Kidney capillary endothelial cell (primary cell): ENCODE measurements around the gene ZFYVE19.

Source experiments
- DNase-seq: peaks from one replicate; pipeline ENCODE4 v3.0.0-alpha.2; 2018; ENCODE audit warnings: low spot score

Gene ZFYVE19

DNA sequence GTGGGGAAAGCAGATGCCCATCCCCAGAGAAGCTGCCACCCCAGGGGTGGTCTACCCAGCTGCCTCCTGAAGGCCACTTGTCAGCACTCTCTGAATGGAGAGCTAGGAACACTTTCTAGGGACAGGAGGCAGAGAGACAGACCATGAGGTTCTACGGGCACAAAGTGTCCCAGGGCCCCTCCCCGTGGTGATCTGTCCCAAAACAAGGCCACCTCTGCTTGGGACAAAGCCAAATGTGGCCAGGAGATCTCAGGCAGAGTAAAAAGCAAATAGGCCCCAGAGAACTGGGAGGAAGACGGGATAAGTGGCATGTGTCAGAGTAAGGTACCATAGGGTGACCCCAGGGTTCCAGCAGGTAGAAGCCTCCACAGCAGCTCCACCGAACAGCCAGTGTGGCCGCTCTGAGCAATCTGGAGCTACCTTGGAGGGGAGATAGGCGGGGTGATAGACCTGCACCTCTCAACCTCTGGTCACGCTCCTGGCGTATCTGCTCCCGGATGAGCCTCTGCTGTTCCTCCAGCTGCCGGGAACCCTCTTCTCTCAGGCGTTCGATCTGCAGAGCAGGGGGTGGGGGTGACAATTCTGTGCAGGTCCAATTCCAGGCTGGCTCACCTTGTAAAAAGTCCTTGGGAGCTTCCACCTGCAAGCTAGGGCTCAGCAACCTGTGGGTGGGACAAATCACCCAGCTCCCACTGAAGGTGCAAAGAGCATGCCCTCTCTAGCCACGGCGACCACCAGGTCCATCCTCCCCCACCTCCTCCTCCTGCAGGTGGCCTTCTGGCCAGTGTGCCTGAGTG lies 31.0 kb upstream of the ZFYVE19 start:
- no peak for DNase-seq

DNA sequence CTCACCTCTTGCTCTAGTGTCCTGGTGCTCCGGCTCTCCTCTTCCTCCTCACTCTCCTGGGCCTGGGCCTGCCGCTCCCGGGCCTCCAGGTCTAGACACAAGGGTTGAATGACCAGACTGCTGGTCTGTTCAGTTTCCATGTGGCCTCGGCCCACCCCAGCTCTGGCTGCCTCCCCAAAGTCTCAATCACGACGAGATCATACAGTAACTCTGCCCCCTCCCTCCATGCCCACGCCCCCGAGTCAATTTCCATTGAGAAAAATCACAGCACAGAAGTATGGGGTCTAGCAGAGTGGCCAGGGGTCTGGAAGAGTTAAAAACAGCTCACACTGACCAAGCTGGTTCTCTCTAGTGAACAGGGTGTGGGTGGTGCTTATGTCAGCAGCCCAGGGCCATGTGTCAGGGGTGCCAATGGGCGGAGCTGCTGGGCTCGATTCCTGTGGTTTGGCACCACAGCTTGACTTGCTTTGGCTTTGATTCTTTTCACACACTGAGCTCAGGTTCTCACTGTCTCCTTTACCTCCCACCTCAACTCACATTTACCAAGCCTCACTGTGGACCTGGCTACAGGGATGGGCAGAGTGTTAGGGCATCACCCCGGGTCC lies 30.2 kb upstream of the ZFYVE19 start:
- no peak for DNase-seq

DNA sequence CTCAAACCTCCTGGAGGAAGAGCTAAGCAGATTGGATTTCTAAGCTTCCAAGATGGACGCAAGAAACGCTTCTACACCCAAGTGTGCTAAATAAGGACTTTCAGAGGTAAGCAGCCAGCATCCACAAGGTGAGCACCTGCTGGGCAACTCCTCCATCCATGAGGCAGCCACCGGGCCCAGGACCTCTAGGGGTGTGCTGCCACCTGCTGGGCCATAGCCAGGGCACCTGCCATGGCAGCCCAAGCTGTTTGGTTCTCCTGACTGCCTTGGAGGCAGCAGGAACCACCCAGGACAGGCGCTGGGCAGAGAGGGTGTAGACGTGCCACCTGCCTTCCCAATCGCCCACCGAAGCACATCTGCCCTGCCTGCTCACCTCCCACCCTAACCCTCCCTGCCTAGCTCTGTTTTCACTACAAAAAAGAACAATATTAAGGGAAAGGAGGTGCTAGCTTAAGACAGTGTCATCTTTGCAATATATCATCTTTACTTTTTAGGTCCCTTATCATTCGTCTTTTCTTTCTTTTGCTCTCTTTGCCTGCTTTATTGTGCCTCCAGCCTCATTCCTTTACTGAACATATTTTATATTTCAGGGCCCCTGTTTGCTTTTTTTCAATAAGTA lies 24.2 kb upstream of the ZFYVE19 start:
- no peak for DNase-seq

DNA sequence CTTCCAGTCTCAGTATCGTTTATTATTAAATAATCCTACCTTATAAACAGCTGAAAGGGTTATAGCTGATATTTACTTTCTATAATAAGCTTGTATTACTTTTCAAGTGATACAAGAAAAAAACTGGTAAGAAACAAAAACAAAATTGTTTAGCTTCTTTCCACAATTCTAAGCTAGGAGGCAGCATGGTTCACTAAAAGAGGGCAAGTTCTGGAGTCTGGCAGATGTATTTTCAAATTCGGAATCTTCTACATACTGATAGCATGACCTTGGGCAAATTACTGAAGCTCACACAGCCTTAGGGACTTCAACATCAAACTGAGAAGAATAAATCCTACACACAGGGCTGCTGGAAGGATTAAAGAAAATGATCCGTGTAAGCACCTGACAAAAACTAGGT lies 21.7 kb upstream of the ZFYVE19 start:
- DNase-seq, result no peak

GRCh38 chr15:40785814-40786213 lies 21.1 kb upstream of the ZFYVE19 start:
- DNase-seq, result no peak

DNA sequence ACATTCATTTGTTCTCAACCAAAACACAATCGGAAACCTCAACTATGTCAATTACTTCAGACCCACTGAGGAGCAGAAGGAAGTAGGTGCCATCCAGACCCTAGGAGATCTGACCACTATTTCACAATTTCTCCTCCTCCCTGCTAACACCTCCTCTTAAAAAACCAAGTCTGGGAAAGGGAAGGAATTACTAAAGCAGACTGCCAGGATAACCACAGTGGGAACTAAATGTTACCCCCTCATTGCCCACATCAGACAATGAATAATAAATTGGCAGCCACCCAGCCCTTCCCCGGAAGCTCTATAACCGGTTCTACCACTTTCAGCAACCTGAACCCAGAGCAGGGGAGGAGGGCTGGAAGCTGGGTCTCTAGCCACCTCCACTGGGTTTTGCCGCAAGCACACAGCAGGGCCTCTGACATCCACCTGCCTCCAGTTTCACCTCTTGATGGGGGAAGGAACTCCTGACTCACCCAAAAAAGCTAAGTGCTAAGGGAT lies 19.5 kb upstream of the ZFYVE19 start:
- no peak for DNase-seq

GRCh38 chr15:40787991-40788390 lies 18.9 kb upstream of the ZFYVE19 start:
- no peak for DNase-seq

GRCh38 chr15:40789119-40789518 lies 17.8 kb upstream of the ZFYVE19 start:
- DNase-seq, result no peak

GRCh38 chr15:40789999-40790398 lies 16.9 kb upstream of the ZFYVE19 start:
- DNase-seq, result no peak

GRCh38 chr15:40790718-40791117 lies 16.2 kb upstream of the ZFYVE19 start:
- DNase-seq, result no peak

GRCh38 chr15:40792394-40792793 lies 14.5 kb upstream of the ZFYVE19 start:
- no peak for DNase-seq

- DNase-seq, result peak; percentile 89
Observed at GRCh38 chr15:40793216-40793989, 13.5 kb upstream of the ZFYVE19 start.

GRCh38 chr15:40796041-40796440 lies 10.8 kb upstream of the ZFYVE19 start:
- DNase-seq, result no peak

DNA sequence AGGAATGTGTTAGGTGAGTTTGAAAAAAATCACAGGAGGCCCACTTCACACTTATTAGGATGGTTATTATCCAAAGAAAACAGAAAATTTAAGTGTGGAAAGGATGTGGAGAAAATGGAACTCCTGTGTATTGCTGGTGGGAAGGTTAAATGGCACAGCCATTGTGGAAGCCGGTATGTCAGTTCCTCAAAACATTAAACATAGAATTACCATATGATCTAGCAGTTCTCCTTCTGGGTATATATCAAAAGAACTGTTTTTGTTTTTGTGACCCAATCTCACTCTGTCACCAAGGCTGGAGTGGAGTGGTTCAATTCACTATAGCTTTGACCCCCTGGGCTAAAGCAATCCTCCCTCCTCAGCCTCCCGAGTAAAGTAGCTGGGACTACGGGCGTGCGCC lies 10.4 kb upstream of the ZFYVE19 start:
- no peak for DNase-seq

DNA sequence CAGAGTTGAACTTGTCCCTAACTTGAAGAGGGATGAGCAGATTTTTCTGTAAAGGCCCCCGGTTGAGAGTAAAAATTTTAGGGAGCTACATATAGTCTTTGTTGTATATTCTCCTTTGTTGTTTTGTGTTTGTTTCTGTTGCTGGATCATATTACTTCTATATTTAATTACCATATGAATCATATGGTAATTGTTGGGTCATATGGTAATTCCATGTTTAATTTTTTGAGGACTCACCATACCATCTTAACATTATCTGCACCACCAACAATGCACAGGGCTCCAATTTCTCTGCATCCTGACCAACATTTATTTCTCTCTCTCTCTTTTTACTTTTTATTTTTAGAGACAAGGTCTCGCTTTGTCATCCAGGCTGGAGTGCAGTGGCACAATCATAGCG lies 7.4 kb upstream of the ZFYVE19 start:
- DNase-seq, result no peak

GRCh38 chr15:40803076-40803475 lies 3.8 kb upstream of the ZFYVE19 start:
- no peak for DNase-seq

DNA sequence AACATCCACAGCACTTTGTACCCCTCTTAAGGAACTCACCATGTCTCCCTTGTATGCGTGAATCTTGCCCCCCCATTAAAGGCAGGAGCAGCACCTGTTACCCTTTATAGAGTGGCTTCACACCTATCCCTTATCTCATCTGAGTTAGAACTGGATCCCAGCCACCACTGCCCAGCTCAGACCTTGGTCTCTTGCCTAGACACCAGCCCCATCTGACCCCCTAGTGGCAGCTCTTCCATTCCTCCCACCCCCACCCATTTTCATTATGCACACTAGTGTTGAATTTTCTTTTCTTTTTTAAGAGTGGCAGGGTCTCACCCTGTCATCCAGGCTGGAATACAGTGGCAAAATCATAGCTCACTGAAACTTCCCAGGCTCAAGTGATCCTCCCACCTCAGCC lies 3.2 kb upstream of the ZFYVE19 start:
- no peak for DNase-seq

- no peak for DNase-seq
Observed at GRCh38 chr15:40806672-40807027, 239 bp upstream of the ZFYVE19 start.

DNA sequence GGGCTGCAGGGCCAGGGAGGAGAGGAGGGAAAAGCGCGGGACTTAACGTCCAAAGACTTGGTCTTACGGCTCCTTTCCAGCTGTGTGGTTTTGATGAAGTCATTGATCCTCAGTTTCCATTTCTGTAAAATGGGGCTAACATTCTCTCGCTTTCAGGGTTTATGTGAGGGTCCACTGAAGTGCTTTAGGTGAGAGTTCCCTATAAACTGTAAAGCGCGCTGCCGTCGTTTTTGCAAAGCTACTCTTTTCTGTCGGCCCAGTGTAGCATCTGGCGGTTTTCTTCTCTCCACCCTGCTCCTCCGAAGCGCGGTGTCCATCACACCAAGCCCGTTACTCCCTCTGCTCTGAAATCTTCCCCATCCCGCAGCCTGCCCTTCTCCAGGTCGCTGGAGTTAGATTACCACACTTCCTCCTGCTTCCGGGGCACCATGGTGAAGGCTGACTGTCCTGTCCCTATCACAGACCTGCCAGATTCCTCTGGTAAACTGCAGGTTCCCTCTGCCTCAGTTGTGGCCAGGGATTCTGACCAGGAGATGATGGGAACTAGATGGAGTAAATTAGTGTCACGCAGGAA lies 1.1 kb downstream of the ZFYVE19 start:
- no peak for DNase-seq

DNA sequence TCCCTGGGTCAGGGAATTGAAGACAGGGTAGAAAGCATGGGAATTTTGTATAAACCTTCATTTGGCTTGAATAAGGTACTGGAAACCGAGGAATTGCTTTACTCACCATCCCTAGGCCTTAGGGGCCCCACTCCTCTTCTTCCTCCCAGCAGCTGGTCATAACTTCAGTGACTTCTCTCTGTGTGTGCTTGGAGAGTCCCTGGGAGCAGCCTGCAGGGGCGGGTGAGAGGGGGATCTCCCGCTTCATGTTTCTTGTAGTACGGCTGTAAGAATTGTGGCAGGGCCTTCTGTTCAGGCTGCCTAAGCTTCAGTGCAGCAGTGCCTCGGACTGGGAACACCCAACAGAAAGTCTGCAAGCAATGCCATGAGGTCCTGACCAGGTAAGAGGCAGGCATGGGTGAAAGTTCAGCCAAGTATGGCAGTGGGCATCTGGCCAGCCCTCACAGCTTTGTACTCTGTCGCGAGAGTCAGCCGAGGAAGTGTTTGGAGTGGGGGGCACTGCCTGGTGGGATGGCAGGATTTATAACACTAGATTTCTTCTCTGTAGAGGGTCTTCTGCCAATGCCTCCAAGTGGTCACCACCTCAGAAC lies 2.1 kb downstream of the ZFYVE19 start:
- DNase-seq, result no peak

DNA sequence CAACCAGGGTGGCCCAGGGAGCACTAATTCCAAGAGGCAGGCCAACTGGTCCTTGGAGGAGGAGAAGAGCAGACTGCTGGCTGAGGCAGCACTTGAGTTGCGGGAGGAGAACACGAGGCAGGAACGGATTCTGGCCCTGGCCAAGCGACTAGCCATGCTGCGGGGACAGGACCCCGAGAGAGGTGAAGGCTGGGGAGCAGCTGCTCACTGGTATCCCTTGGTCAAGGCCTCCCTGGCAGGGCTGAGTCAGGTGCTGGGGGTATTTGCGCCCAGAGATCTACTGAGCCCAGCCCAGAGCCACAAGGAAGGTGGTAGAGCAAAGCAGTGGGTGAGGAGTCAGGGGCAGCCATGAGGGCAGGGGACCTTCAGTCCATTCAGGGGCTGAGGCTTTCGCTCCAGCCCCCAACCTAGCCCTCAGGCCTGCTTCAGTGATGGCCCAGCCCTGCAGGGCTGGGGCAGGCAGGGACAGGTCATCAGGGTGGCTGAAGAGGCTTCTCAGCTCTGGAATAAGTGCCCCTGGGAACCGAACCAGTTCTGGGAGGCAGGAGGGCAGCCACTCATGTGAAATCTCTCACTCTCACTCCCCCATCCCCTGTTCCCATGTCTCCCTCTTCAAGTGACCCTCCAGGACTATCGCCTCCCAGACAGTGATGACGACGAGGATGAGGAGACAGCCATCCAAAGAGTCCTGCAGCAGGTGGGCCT lies 6.0 kb downstream of the ZFYVE19 start:
- DNase-seq, result no peak
